Vagina (tissue), 2 donors: Measurements from ENCODE around the gene ARHGDIG. TPM values are rescaled to one million over a fixed set of nuclear protein-coding genes. Genes with fewer than 3 reads are reported as not detected.

Experiments
- DNase-seq, 2 donors: peaks; one replicate each; pipeline ENCODE4 v3.0.0-alpha.2; 2017; ENCODE audit errors: extremely low spot score in 2 of 2
- H3K27ac ChIP-seq: fragments of 200-600 bp; sonication (generic); one replicate; pipeline ENCODE4 v1.5.1; 2019
- H3K27me3 ChIP-seq: fragments of 200-600 bp; sonication (generic); one replicate; pipeline ENCODE4 v1.5.1; 2019
- H3K36me3 ChIP-seq, 2 donors: fragments of 200-600 bp; sonication (generic); one replicate each; pipeline ENCODE4 v1.5.1; 2017 to 2019
- H3K4me1 ChIP-seq: fragments of 200-600 bp; sonication (generic); one replicate; pipeline ENCODE4 v1.5.1; 2019
- H3K4me3 ChIP-seq, 2 donors: fragments of 200-600 bp; sonication (generic); 1 replicate in 1 of 2; 2 replicates in 1 of 2; pipeline ENCODE4 v1.5.1; 2016 to 2019
- H3K9me3 ChIP-seq: fragments of 200-600 bp; sonication (generic); one replicate; pipeline ENCODE4 v1.5.1; 2019
- POLR2A ChIP-seq, 2 donors: fragments of 450-650 bp; IDR thresholded peaks; one replicate each; pipeline ENCODE4 v1.6.1; 2017; ENCODE audit warnings: antibody characterized with exemption in 2 of 2, mild to moderate bottlenecking in 2 of 2, moderate library complexity in 2 of 2
- POLR2AphosphoS5 ChIP-seq, 2 donors: sonication (generic); formaldehyde crosslinking; IDR thresholded peaks; one replicate each; pipeline ENCODE4 v1.9.0; 2017; ENCODE audit warnings: antibody characterized with exemption in 2 of 2, mild to moderate bottlenecking in 2 of 2, low read depth in 1 of 2; ENCODE audit not compliant: insufficient read depth in 1 of 2
- intact Hi-C: fragments of 100-400 bp; cut with DNase I; formaldehyde crosslinking; loops from one replicate; pipeline ENCODE4 v1.15.1; 2023
- total RNA-seq: library from RNA; depleted of rRNA; stranded (reverse); fragments of >200 nt; gene quantifications from one replicate; pipeline ENCODE4 v1.2.3, GENCODE V29; 2016
- TF ChIP-seq, protein P1 (sequence below), 3 experiments: fragments of 450-650 bp in 2 of 3; fragments of 200-600 bp in 1 of 3; sonication (generic) in 1 of 3; IDR thresholded peaks; one replicate each; pipeline ENCODE4 v1.5.1; 2017 to 2019; ENCODE audit warnings: antibody characterized with exemption in 3 of 3, mild to moderate bottlenecking in 2 of 3, moderate library complexity in 2 of 3

The ARHGDIG gene
- total RNA-seq, 1 donor from 2014 or later = not detected

DNA sequence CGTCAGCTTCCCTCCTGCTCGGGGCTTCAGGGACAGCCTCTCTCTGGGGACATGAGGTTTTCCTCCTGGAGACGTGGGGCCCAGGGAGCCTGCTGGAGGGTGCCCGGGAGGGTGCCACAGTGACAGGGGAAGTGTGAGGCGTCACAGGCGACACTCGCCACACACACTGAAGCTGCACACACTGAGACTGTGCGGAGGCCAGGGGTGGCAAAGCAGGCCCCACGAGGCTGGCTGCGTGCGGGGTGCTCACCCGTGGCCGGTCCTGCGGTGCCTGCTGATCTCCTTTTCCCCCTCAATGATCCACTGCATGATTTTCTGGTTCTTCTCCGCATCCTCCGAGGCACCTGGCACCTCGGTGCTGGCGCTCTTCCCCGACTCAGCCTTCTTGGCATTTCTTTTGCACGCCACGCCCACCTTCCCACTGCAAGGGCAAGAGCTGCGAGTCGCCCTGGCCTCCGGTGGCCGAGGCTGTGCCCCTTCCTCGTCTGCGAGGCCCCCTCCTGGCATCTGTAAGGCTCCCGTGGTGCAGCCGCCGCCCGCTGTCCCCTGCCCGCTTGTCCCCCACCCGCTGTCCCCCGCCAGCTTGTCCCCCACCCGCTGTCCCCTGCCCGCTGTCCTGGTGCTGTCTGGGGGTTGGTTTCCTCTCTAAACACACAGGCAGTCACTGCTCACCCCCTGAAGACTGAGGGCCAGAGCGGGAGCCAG, 16.6 kb downstream of the ARHGDIG start:
- no peak for TF ChIP-seq POLR2AphosphoS5 (IDR thresholded peaks at IDR 0.05; ENCODE audit: insufficient read depth in 1 of 2, low read depth in 1 of 2)
- TF ChIP-seq POLR2A (IDR thresholded peaks at IDR 0.05) = no peak
- TF ChIP-seq, protein P1, sequence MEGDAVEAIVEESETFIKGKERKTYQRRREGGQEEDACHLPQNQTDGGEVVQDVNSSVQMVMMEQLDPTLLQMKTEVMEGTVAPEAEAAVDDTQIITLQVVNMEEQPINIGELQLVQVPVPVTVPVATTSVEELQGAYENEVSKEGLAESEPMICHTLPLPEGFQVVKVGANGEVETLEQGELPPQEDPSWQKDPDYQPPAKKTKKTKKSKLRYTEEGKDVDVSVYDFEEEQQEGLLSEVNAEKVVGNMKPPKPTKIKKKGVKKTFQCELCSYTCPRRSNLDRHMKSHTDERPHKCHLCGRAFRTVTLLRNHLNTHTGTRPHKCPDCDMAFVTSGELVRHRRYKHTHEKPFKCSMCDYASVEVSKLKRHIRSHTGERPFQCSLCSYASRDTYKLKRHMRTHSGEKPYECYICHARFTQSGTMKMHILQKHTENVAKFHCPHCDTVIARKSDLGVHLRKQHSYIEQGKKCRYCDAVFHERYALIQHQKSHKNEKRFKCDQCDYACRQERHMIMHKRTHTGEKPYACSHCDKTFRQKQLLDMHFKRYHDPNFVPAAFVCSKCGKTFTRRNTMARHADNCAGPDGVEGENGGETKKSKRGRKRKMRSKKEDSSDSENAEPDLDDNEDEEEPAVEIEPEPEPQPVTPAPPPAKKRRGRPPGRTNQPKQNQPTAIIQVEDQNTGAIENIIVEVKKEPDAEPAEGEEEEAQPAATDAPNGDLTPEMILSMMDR (IDR thresholded peaks at IDR 0.05) = no peak
- no peaks in the 10 kb centered on the region for H3K9me3 ChIP-seq
- intact Hi-C loops = no loop called here
- H3K4me1 ChIP-seq = no peaks in the 10 kb centered on the region
- DNase-seq = no peak
- H3K36me3 ChIP-seq = peaks cover 0 to 48% of the 10 kb centered on the region in 2 donors
- H3K27me3 ChIP-seq = no peaks in the 10 kb centered on the region
- no peak overlapping the region for H3K4me3 ChIP-seq
- H3K27ac ChIP-seq = no peak overlapping the region

- H3K36me3 ChIP-seq = peaks cover 0 to 39% of the 10 kb centered on the region in 2 donors
- intact Hi-C loops = no loop called here
- no peak for DNase-seq
Measured at GRCh38 chr16:297832-298231, 17.4 kb downstream of the ARHGDIG start.

DNA sequence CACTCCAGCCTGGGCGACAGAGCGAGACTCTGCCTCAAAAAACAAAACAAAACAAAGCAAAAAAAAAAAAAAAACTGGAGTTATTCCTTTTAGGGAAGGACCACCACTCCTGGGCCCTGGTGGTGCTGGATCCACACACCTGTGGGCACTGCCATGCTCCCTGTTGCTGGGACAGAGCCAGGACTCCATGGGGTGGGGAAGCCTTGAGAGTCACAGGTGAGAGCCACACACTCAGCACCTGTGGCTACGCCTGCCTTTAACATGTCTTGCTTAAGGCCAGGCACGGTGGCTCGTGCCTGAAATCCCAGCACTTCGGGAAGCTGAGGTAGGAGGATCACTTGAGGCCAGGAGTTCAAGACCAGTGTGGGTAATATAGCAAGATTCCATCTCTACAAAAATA, 20.8 kb downstream of the ARHGDIG start:
- TF ChIP-seq POLR2A (IDR thresholded peaks at IDR 0.05) = no peak
- TF ChIP-seq, protein P1 (IDR thresholded peaks at IDR 0.05) = no peak
- TF ChIP-seq POLR2AphosphoS5 (IDR thresholded peaks at IDR 0.05; ENCODE audit: insufficient read depth in 1 of 2, low read depth in 1 of 2) = no peak
- no peaks in the 10 kb centered on the region for H3K4me1 ChIP-seq
- no peak overlapping the region for H3K4me3 ChIP-seq
- H3K27me3 ChIP-seq = no peaks in the 10 kb centered on the region
- peaks cover 0 to 29% of the 10 kb centered on the region in 2 donors for H3K36me3 ChIP-seq
- H3K27ac ChIP-seq = no peak overlapping the region
- no peak for DNase-seq
- no peaks in the 10 kb centered on the region for H3K9me3 ChIP-seq
- intact Hi-C loops = no loop called here

More at GRCh38 chr16:297832-298231, 17.4 kb downstream of the ARHGDIG start:
- Histone ChIP-seq H3K4me1 (no peaks in the 10 kb centered on the region), H3K9me3 (no peaks in the 10 kb centered on the region), H3K27ac (no peak overlapping the region), H3K4me3 (no peak overlapping the region), H3K27me3 (no peaks in the 10 kb centered on the region)
- no peak for TF ChIP-seq POLR2AphosphoS5 (IDR thresholded peaks at IDR 0.05; ENCODE audit: insufficient read depth in 1 of 2, low read depth in 1 of 2)
- no peak for TF ChIP-seq POLR2A (IDR thresholded peaks at IDR 0.05)
- TF ChIP-seq, protein P1 (IDR thresholded peaks at IDR 0.05) = no peak

- H3K36me3 ChIP-seq = peaks cover 0 to 22% of the 10 kb centered on the region in 2 donors
Measured at GRCh38 chr16:301950-302349, 21.6 kb downstream of the ARHGDIG start.

GRCh38 chr16:303760-304505, 23.5 kb downstream of the ARHGDIG start:
- no peaks in the 10 kb centered on the region for H3K27me3 ChIP-seq
- intact Hi-C loops = no loop called here
- peaks cover 0 to 10% of the 10 kb centered on the region in 2 donors for H3K36me3 ChIP-seq
- no peak for DNase-seq
- H3K27ac ChIP-seq = no peak overlapping the region
- H3K9me3 ChIP-seq = no peaks in the 10 kb centered on the region
- TF ChIP-seq POLR2A (IDR thresholded peaks at IDR 0.05) (no peak), POLR2AphosphoS5 (IDR thresholded peaks at IDR 0.05; ENCODE audit: insufficient read depth in 1 of 2, low read depth in 1 of 2) (no peak)
- TF ChIP-seq, protein P1 (IDR thresholded peaks at IDR 0.05) = no peak
- no peak overlapping the region for H3K4me3 ChIP-seq
- peaks cover 9% of the 10 kb centered on the region for H3K4me1 ChIP-seq

More at GRCh38 chr16:301950-302349, 21.6 kb downstream of the ARHGDIG start:
- Histone ChIP-seq H3K4me1 (peaks cover 4% of the 10 kb centered on the region), H3K27ac (no peak overlapping the region), H3K27me3 (no peaks in the 10 kb centered on the region), H3K9me3 (no peaks in the 10 kb centered on the region), H3K4me3 (no peak overlapping the region)
- DNase-seq = no peak
- no peak for TF ChIP-seq POLR2A (IDR thresholded peaks at IDR 0.05)
- TF ChIP-seq POLR2AphosphoS5 (IDR thresholded peaks at IDR 0.05; ENCODE audit: insufficient read depth in 1 of 2, low read depth in 1 of 2) = no peak
- intact Hi-C loops = no loop called here
